K562 (cell line): ENCODE measurements around the gene ZSCAN12. TPM values are rescaled to one million over a fixed set of nuclear protein-coding genes. Genes with fewer than 3 reads are reported as not detected.

Source experiments
- CREB1 ChIP-seq, 2 experiments: sonication (generic) in 1 of 2; formaldehyde crosslinking in 1 of 2; IDR thresholded peaks; 2 replicates each; pipeline versions ENCODE4 v1.6.1 to v1.8.0; 2012 to 2022; ENCODE audit warnings: inconsistent platforms in 1 of 2, mild to moderate bottlenecking in 1 of 2, missing genetic modification reagents in 1 of 2, moderate library complexity in 1 of 2
- HMGXB4 ChIP-seq: sonication (generic); formaldehyde crosslinking; IDR thresholded peaks from 2 replicates; pipeline ENCODE4 v1.8.1; 2023; ENCODE audit warnings: mild to moderate bottlenecking, missing genetic modification reagents
- MCM3 ChIP-seq: fragments of 450-650 bp; IDR thresholded peaks from 2 replicates; pipeline ENCODE4 v1.6.1; 2016
- NBN ChIP-seq: fragments of 450-650 bp; IDR thresholded peaks from 2 replicates; pipeline ENCODE4 v1.6.1; 2016; ENCODE audit warnings: low read depth, mild to moderate bottlenecking
- PML ChIP-seq: IDR thresholded peaks from 2 replicates; pipeline ENCODE4 v1.6.1; 2012; ENCODE audit warnings: low read length, inconsistent platforms
- PPARD ChIP-seq: fragments of 250-450 bp; sonication (Bioruptor Pico); IDR thresholded peaks from 2 replicates; pipeline ENCODE4 v1.8.0; 2022; ENCODE audit warnings: inconsistent platforms, mild to moderate bottlenecking, moderate library complexity
- RFX5 ChIP-seq: IDR thresholded peaks from 2 replicates; pipeline ENCODE4 v1.6.1; 2011; ENCODE audit warnings: low read depth, mild to moderate bottlenecking, improper control_type of control experiment, low read length
- STAG1 ChIP-seq: sonication (generic); formaldehyde crosslinking; IDR thresholded peaks from 2 replicates; pipeline ENCODE4 v1.5.0; 2020; ENCODE audit warnings: missing genetic modification reagents, borderline replicate concordance
- TCF15 ChIP-seq: fragments of 250-450 bp; sonication (Bioruptor Pico); IDR thresholded peaks from 2 replicates; pipeline ENCODE4 v1.8.0; 2022; ENCODE audit warnings: moderate library complexity, mild to moderate bottlenecking, inconsistent platforms
- ZBTB2 ChIP-seq: fragments of 450-650 bp; IDR thresholded peaks from 2 replicates; pipeline ENCODE4 v1.6.1; 2016; ENCODE audit warnings: antibody characterized with exemption
- ZBTB26 ChIP-seq: fragments of 450-650 bp; formaldehyde crosslinking; IDR thresholded peaks from 2 replicates; pipeline ENCODE4 v1.4.0; 2022; ENCODE audit warnings: missing genetic modification characterization
- ZNF24 ChIP-seq: fragments of 450-650 bp; IDR thresholded peaks from 2 replicates; pipeline ENCODE4 v1.6.1; 2016
- ZNF318 ChIP-seq, 2 experiments: fragments of 450-650 bp; IDR thresholded peaks; 2 replicates each; pipeline ENCODE4 v1.6.1; 2016; ENCODE audit warnings: mild to moderate bottlenecking in 2 of 2, borderline replicate concordance in 1 of 2, low read depth in 1 of 2, moderate library complexity in 1 of 2
- ZZZ3 ChIP-seq: fragments of 450-650 bp; IDR thresholded peaks from 2 replicates; pipeline ENCODE4 v1.6.1; 2016; ENCODE audit warnings: antibody characterized with exemption, mild to moderate bottlenecking, moderate library complexity
- polyA plus RNA-seq, 8 experiments: library from polyadenylated mRNA; depleted of rRNA in 4 of 8; stranded (reverse) in 5 of 8; unstranded in 3 of 8; fragments of >200 nt; fragmentation: Nextera tagmentation in 2 of 8; fragmentation: Illumina TruSeq in 1 of 8; extraction: Ambion mirVana in 2 of 8; extraction: Trizol in 1 of 8; gene quantifications; 2 replicates each; pipeline versions ENCODE4 v1.2.1 to v1.2.3, GENCODE V29; 2011 to 2014; ENCODE audit warnings: inconsistent platforms in 1 of 8, missing spikeins in 1 of 8
- total RNA-seq, 7 experiments: library from RNA; depleted of rRNA in 6 of 7; stranded (reverse); fragments of >200 nt in 6 of 7; fragmentation: Illumina TruSeq in 2 of 7; extraction: Trizol in 2 of 7; gene quantifications; 2 replicates each; pipeline versions ENCODE4 v1.2.1 to v1.2.3, GENCODE V29; 2011 to 2021; ENCODE audit warnings: low replicate concordance in 1 of 7

Gene ZSCAN12
- total and polyA plus RNA-seq, 9 of the 15 experiments (the other 6 are each of a cell fraction or from before 2014, with no cell fraction given) = 2.5 to 19.6 (median 12.5) TPM

- no peak for TF ChIP-seq HMGXB4 (CRISPR knock-in tag)
- TF ChIP-seq ZNF318 (IDR thresholded peaks at IDR 0.05; ENCODE audit: borderline replicate concordance in 1 of 2, low read depth in 1 of 2) = peak; percentile 37 to 95; a peak in 2 of 4 replicates
- TF ChIP-seq TCF15 (CRISPR knock-in tag) = no peak
- TF ChIP-seq ZZZ3 = no peak
- no peak for TF ChIP-seq PPARD
- TF ChIP-seq STAG1 = no peak
- no peak for TF ChIP-seq ZBTB2
- no peak; the same call in 1 of the 2 replicates for TF ChIP-seq PML
- TF ChIP-seq ZBTB26 (CRISPR knock-in tag) = peak; percentile 97; the same call in 1 of the 2 replicates
- TF ChIP-seq MCM3 = no peak
- no peak; the same call in 1 of the 2 replicates for TF ChIP-seq NBN
- no peak for TF ChIP-seq CREB1 (IDR thresholded peaks at IDR 0.05)
- no peak; the same call in 1 of the 2 replicates for TF ChIP-seq CREB1 (CRISPR knock-in tag; IDR thresholded peaks at IDR 0.05)
- no peak for TF ChIP-seq ZNF24
- no peak for TF ChIP-seq RFX5
Measured at GRCh38 chr6:28336284-28337120, 63.0 kb downstream of the ZSCAN12 start (continued).
